ENCODE measurements around the gene BOLA2.
"Not testable (repeated sequence)": the region's sequence is repeated elsewhere in the genome, so short reads cannot be mapped to it uniquely, and the experiment has no call there.

The BOLA2 gene

DNA sequence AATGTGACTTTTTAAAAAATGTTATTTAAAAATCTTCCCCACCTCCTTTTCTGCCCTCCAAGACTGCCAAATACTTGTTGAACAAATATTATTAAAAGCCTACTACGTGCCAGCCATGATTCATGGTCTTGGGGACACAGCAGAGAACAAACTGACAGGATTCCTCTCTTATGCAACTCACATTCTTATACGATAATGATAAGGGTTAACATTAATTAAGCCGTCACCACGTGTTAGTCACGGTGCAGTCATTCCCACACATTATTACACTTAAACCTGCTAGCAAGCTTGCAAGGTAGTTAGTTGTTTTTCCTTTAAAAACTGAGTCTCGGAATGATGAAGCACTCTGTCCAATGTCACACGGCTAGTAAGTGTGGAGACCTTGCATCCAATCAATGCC lies 48.9 kb downstream of the BOLA2 start:
- peak; percentile 4 for DNase-seq

More for the DNA sequence above, 48.9 kb downstream of the BOLA2 start:
- H3K27ac ChIP-seq; H3K27me3 ChIP-seq (replicated peaks); H3K36me3 ChIP-seq (replicated peaks); H3K4me3 ChIP-seq (ENCODE audit: low read depth, low read length); in situ Hi-C loops (cut with HindIII; ENCODE audit: low pct_ligation_motif_present, low sequenced_read_pairs): not testable (repeated sequence)

Measured in brain microvascular endothelial cell (primary cell).